OCI-LY7 (cell line): ENCODE results near the gene SERPINA4. TPM values are rescaled to one million over a fixed set of nuclear protein-coding genes. Genes with fewer than 3 reads are reported as not detected.
A peak's percentile ranks its signal among the peaks of the same experiment; 100 is the strongest.

Source experiments
- BruUV-seq: library from RNA; stranded (reverse); fragments of 400-500 nt; replicated peaks from 2 replicates; lab custom pipeline; 2021; lab: Mats Ljungman, UMichigan
- CTCF ChIA-PET: fragments of 300-600 bp; sonication (Branson Sonifier 250); formaldehyde crosslinking; loops from one replicate; lab custom pipeline; 2022; ENCODE audit warnings: antibody characterized with exemption; ENCODE audit not compliant: unreplicated experiment; lab: Charles Lee
- POLR2A ChIA-PET: fragments of 300-600 bp; sonication (Branson Sonifier 250); formaldehyde crosslinking; loops from one replicate; lab custom pipeline; 2022; ENCODE audit warnings: antibody characterized with exemption; lab: Charles Lee
- DNase-seq: peaks from one replicate; pipeline ENCODE4 v3.0.0-alpha.2; 2015; ENCODE audit warnings: low spot score
- H2AFZ ChIP-seq: fragments of 200-600 bp; sonication (generic), shearing (Covaris generic); 2 replicates; pipeline ENCODE4 v1.6.1; 2014; ENCODE audit warnings: mild to moderate bottlenecking, antibody characterized with exemption, low read length, moderate library complexity
- H3K27ac ChIP-seq: fragments of 200-600 bp; sonication (generic); 2 replicates; pipeline ENCODE4 v1.5.1; 2014; ENCODE audit warnings: mixed run types, low read depth, mild to moderate bottlenecking, moderate library complexity, low read length, inconsistent platforms; ENCODE audit not compliant: poor library complexity, severe bottlenecking
- H3K36me3 ChIP-seq: fragments of 200-600 bp; sonication (generic); 2 replicates; pipeline ENCODE4 v1.6.1; 2014; ENCODE audit warnings: mild to moderate bottlenecking, antibody characterized with exemption, low read length, moderate library complexity, mixed read lengths; ENCODE audit not compliant: insufficient read depth
- H3K4me1 ChIP-seq: fragments of 200-600 bp; sonication (generic); 2 replicates; pipeline ENCODE4 v1.5.1; 2014; ENCODE audit warnings: mild to moderate bottlenecking, low read length; ENCODE audit not compliant: insufficient read depth, poor library complexity, severe bottlenecking
- H3K4me2 ChIP-seq: fragments of 200-600 bp; sonication (generic); 2 replicates; pipeline ENCODE4 v1.6.1; 2014; ENCODE audit warnings: mild to moderate bottlenecking, low read length
- H3K4me3 ChIP-seq: fragments of 200-600 bp; sonication (generic); 2 replicates; pipeline ENCODE4 v1.5.1; 2014; ENCODE audit warnings: mild to moderate bottlenecking, low read depth, low read length; ENCODE audit not compliant: poor library complexity, severe bottlenecking
- H3K79me2 ChIP-seq: fragments of 200-600 bp; sonication (generic); 2 replicates; pipeline ENCODE4 v1.6.1; 2016; ENCODE audit warnings: low read depth, mild to moderate bottlenecking, low read length, moderate library complexity, mixed read lengths; ENCODE audit not compliant: insufficient read depth
- H3K9me2 ChIP-seq: fragments of 200-600 bp; sonication (generic); 2 replicates; pipeline ENCODE4 v1.6.1; 2016; ENCODE audit warnings: mild to moderate bottlenecking, low read length, mixed read lengths; ENCODE audit not compliant: insufficient read depth
- H3K9me3 ChIP-seq: fragments of 200-600 bp; sonication (generic); 2 replicates; pipeline ENCODE4 v1.6.1; 2014; ENCODE audit warnings: mild to moderate bottlenecking, mixed run types, low read length, mixed read lengths
- H4K20me1 ChIP-seq: fragments of 200-600 bp; sonication (generic); 2 replicates; pipeline ENCODE4 v1.6.1; 2014; ENCODE audit warnings: mild to moderate bottlenecking, antibody characterized with exemption, low read length, moderate library complexity, mixed read lengths; ENCODE audit not compliant: insufficient read depth
- CTCF ChIP-seq: fragments of 200-600 bp; sonication (generic); conservative IDR thresholded peaks from 2 replicates; pipeline ENCODE4 v1.5.1; 2014; ENCODE audit warnings: mild to moderate bottlenecking, antibody characterized with exemption, low read length, moderate library complexity, mixed read lengths
- EZH2phosphoT487 ChIP-seq: fragments of 200-600 bp; sonication (generic); IDR thresholded peaks from 2 replicates; pipeline ENCODE4 v1.6.1; 2018; ENCODE audit warnings: low read depth, borderline replicate concordance, mild to moderate bottlenecking, mixed run types, antibody characterized with exemption, low read length, moderate library complexity, mixed read lengths
- intact Hi-C: fragments of 100-400 bp; cut with micrococcal nuclease; formaldehyde crosslinking; loops from one replicate; pipeline ENCODE4 v1.10.0; 2022; ENCODE audit not compliant: unreplicated experiment
- total RNA-seq, 2 experiments: library from RNA; depleted of rRNA in 1 of 2; stranded (reverse); fragments of >200 nt in 1 of 2; shearing (Covaris generic) in 1 of 2; gene quantifications; 2 replicates each; pipeline ENCODE4 v1.2.3, GENCODE V29; 2014 to 2022

Gene SERPINA4
- total RNA-seq, 2 experiments from 2014 or later = not detected

- no TSS peak for BruUV-seq
- Histone ChIP-seq H3K9me2 (no peaks in the 10 kb centered on the region), H3K4me1 (no peaks in the 10 kb centered on the region), H4K20me1 (no peaks in the 10 kb centered on the region), H3K36me3 (no peaks in the 10 kb centered on the region), H3K27ac (no peak overlapping the region), H3K4me2 (no peak overlapping the region), H3K9me3 (no peaks in the 10 kb centered on the region), H2AFZ (no peak overlapping the region), H3K79me2 (no peaks in the 10 kb centered on the region), H3K4me3 (no peak overlapping the region)
- ChIA-PET CTCF (interaction anchor here (1.1 to 1.6 kb wide), 2 partner anchors 9 to 49 kb away, joined by 3 to 5 read pairs; no protein-coding TSS in a partner anchor), POLR2A (no interaction called here)
- DNase-seq = peak; percentile 44
- intact Hi-C loops = no loop called here
- TF ChIP-seq CTCF (peak; percentile 92), EZH2phosphoT487 (no peak)
These were observed 11.9 kb upstream of the SERPINA4 start for GRCh38 chr14:94548999-94549985.

DNA sequence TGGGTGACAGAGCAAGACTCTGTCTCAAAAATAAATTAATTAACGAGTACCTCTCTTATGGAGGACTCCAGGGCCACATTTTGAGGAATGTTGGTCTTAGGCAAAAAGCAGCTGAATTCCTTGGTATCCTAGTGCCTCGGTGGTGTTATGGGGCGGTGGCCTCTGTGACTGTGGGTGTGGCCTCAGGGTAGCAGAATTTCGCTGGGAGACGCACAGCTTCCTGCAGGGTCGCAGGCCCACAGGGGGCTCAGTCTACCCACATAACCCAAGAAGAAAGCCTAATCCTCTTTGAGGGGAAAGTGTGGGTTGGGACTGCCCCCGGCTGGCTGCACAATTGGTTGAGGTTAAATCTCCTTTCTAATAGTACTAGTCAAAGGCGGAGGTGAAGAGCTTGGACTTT, 11.2 kb upstream of the SERPINA4 start:
- Histone ChIP-seq H3K36me3 (no peaks in the 10 kb centered on the region), H3K27ac (no peak overlapping the region), H3K9me2 (no peaks in the 10 kb centered on the region), H3K4me1 (no peaks in the 10 kb centered on the region), H2AFZ (no peak overlapping the region), H3K4me3 (no peak overlapping the region), H3K9me3 (no peaks in the 10 kb centered on the region), H3K79me2 (no peaks in the 10 kb centered on the region), H4K20me1 (no peaks in the 10 kb centered on the region), H3K4me2 (no peak overlapping the region)
- ChIA-PET POLR2A (no interaction called here), CTCF (interaction anchor here (0.9 kb wide), 1 partner anchor 116 kb away, joined by 3 read pairs; no protein-coding TSS in a partner anchor)
- no peak for DNase-seq
- intact Hi-C loops = no loop called here
- TF ChIP-seq EZH2phosphoT487 (no peak), CTCF (no peak)
- no TSS peak for BruUV-seq

DNA sequence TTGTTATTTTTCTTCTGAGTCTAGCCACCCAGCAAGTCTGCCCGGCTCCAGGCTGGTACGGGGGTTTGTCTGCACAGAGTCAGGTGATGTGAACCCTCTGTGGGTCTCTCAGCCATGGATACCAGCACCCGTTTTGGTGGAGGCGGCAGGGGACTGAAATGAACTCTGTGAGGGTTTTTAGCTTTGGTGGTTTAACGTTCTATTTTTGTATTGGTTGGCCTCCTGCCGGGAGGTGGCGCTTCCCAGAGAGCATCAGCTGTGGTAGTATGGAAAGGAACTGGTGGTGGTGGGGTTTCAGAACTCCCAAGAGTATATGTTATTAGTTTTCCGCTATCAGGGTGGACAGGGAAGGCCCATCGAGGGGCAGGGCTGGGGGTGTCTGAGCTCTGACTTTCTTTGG, 5.3 kb upstream of the SERPINA4 start:
- intact Hi-C loops = no loop called here
- H2AFZ ChIP-seq = no peak overlapping the region
- ChIA-PET CTCF (no interaction called here), POLR2A (interaction anchor here (0.7 kb wide), 1 partner anchor 900 kb away, joined by 4 read pairs; no protein-coding TSS in a partner anchor)
- no peak overlapping the region for H3K4me2 ChIP-seq
- no peaks in the 10 kb centered on the region for H3K4me1 ChIP-seq
- no TSS peak for BruUV-seq
- no peak for DNase-seq
- no peaks in the 10 kb centered on the region for H3K9me3 ChIP-seq
- H3K27ac ChIP-seq = no peak overlapping the region
- no peaks in the 10 kb centered on the region for H3K9me2 ChIP-seq
- no peaks in the 10 kb centered on the region for H3K79me2 ChIP-seq
- no peaks in the 10 kb centered on the region for H4K20me1 ChIP-seq
- H3K36me3 ChIP-seq = no peaks in the 10 kb centered on the region
- TF ChIP-seq EZH2phosphoT487 (no peak), CTCF (no peak)
- no peak overlapping the region for H3K4me3 ChIP-seq
